H9 (cell line): ENCODE data around the gene SORCS2. TPM values are rescaled to one million over a fixed set of nuclear protein-coding genes. Genes with fewer than 3 reads are reported as not detected.

Experiments
- DNase-seq: peaks from one replicate; pipeline ENCODE4 v3.0.0-alpha.2; 2017
- H2AFZ ChIP-seq: one replicate; pipeline ENCODE4 v1.6.1; 2013; ENCODE audit warnings: mild to moderate bottlenecking, low read length, control low read depth, moderate library complexity
- H2AK5ac ChIP-seq: 2 replicates; pipeline ENCODE4 v1.6.1; 2013; ENCODE audit warnings: low read length, control low read depth, mixed read lengths; ENCODE audit not compliant: insufficient read length
- H2BK120ac ChIP-seq: one replicate; pipeline ENCODE4 v1.6.1; 2013; ENCODE audit warnings: low read depth, mild to moderate bottlenecking, low read length, control low read depth, inconsistent platforms; ENCODE audit not compliant: poor library complexity, severe bottlenecking
- H2BK12ac ChIP-seq: 2 replicates; pipeline ENCODE4 v1.6.1; 2013; ENCODE audit warnings: low read length, control low read depth, mixed read lengths, low read depth; ENCODE audit not compliant: insufficient read length
- H2BK15ac ChIP-seq: 2 replicates; pipeline ENCODE4 v1.6.1; 2013; ENCODE audit warnings: low read depth, low read length, control low read depth
- H2BK20ac ChIP-seq: one replicate; pipeline ENCODE4 v1.6.1; 2013; ENCODE audit warnings: low read depth, mild to moderate bottlenecking, low read length, control low read depth, inconsistent platforms; ENCODE audit not compliant: poor library complexity, severe bottlenecking
- H2BK5ac ChIP-seq: 2 replicates; pipeline ENCODE4 v1.6.1; 2013; ENCODE audit warnings: low read length, control low read depth, mixed read lengths; ENCODE audit not compliant: insufficient read length
- H3K14ac ChIP-seq: 2 replicates; pipeline ENCODE4 v1.6.1; 2013; ENCODE audit warnings: low read length, control low read depth; ENCODE audit not compliant: insufficient read depth
- H3K18ac ChIP-seq: 2 replicates; pipeline ENCODE4 v1.6.1; 2013; ENCODE audit warnings: low read depth, mild to moderate bottlenecking, mixed read lengths, low read length, control low read depth; ENCODE audit not compliant: insufficient read length
- H3K23ac ChIP-seq: 2 replicates; pipeline ENCODE4 v1.6.1; 2013; ENCODE audit warnings: low read length, control low read depth, mixed read lengths, low read depth; ENCODE audit not compliant: insufficient read length
- H3K23me2 ChIP-seq: 2 replicates; pipeline ENCODE4 v1.6.1; 2013; ENCODE audit warnings: low read depth, mild to moderate bottlenecking, mixed read lengths, low read length, control low read depth; ENCODE audit not compliant: insufficient read length, poor library complexity, severe bottlenecking
- H3K27ac ChIP-seq: 2 replicates; pipeline ENCODE4 v1.5.1; 2013; ENCODE audit warnings: low read length, control low read depth, mixed read lengths, low read depth; ENCODE audit not compliant: insufficient read length
- H3K27me3 ChIP-seq: 2 replicates; pipeline ENCODE4 v1.6.1; 2013; ENCODE audit warnings: low read length, control low read depth, inconsistent platforms; ENCODE audit not compliant: insufficient read depth
- H3K4ac ChIP-seq: 2 replicates; pipeline ENCODE4 v1.6.1; 2013; ENCODE audit warnings: low read depth, mild to moderate bottlenecking, control low read depth, inconsistent platforms, low read length, moderate library complexity
- H3K4me1 ChIP-seq: 2 replicates; pipeline ENCODE4 v1.6.1; 2013; ENCODE audit warnings: low read length, control low read depth, inconsistent platforms; ENCODE audit not compliant: insufficient read depth
- H3K4me2 ChIP-seq: 2 replicates; pipeline ENCODE4 v1.6.1; 2013; ENCODE audit warnings: low read length, control low read depth, mixed read lengths; ENCODE audit not compliant: insufficient read length, insufficient read depth
- H3K56ac ChIP-seq: 2 replicates; pipeline ENCODE4 v1.6.1; 2013; ENCODE audit warnings: low read depth, mild to moderate bottlenecking, mixed read lengths, low read length, control low read depth; ENCODE audit not compliant: insufficient read length
- H3K79me1 ChIP-seq: 2 replicates; pipeline ENCODE4 v1.6.1; 2013; ENCODE audit warnings: low read depth, mild to moderate bottlenecking, moderate library complexity, low read length, control low read depth, inconsistent platforms; ENCODE audit not compliant: insufficient read depth, poor library complexity, severe bottlenecking
- H3K79me2 ChIP-seq: 2 replicates; pipeline ENCODE4 v1.6.1; 2013; ENCODE audit warnings: low read length, control low read depth, inconsistent platforms; ENCODE audit not compliant: insufficient read depth
- H3K9ac ChIP-seq: 2 replicates; pipeline ENCODE4 v1.6.1; 2013; ENCODE audit warnings: low read length, control low read depth, mixed read lengths; ENCODE audit not compliant: insufficient read length; ENCODE audit errors: extremely low read depth
- H3K9me3 ChIP-seq: one replicate; pipeline ENCODE4 v1.6.1; 2013; ENCODE audit warnings: low read depth, low read length, inconsistent platforms; ENCODE audit not compliant: control insufficient read depth
- H3T11ph ChIP-seq: one replicate; pipeline ENCODE4 v1.6.1; 2013; ENCODE audit warnings: mild to moderate bottlenecking, low read length, control low read depth, inconsistent platforms
- H4K20me1 ChIP-seq: one replicate; pipeline ENCODE4 v1.6.1; 2013; ENCODE audit not compliant: control insufficient read depth, insufficient read length, insufficient read depth
- H4K5ac ChIP-seq: 2 replicates; pipeline ENCODE4 v1.6.1; 2013; ENCODE audit warnings: low read depth, mild to moderate bottlenecking, mixed read lengths, low read length, control low read depth; ENCODE audit not compliant: insufficient read length
- H4K8ac ChIP-seq: replicated peaks from 2 replicates; pipeline ENCODE4 v1.6.1; 2013; ENCODE audit warnings: low read length, control low read depth, mixed read lengths, low read depth; ENCODE audit not compliant: insufficient read length
- H4K91ac ChIP-seq: 2 replicates; pipeline ENCODE4 v1.6.1; 2013; ENCODE audit warnings: low read depth, mild to moderate bottlenecking, moderate library complexity, mixed read lengths, low read length, control low read depth; ENCODE audit not compliant: insufficient read length
- H3K27ac Mint-ChIP-seq, 3 experiments: 2 replicates in 2 of 3; 3 replicates in 1 of 3; pipeline ENCODE4 v1.8.0; 2020 to 2021; ENCODE audit warnings: mixed read lengths in 3 of 3, mild to moderate bottlenecking in 1 of 3, moderate library complexity in 1 of 3
- H3K27me3 Mint-ChIP-seq: 2 replicates; pipeline ENCODE4 v1.8.0; 2021; ENCODE audit warnings: low read depth, mild to moderate bottlenecking, moderate library complexity, mixed read lengths
- H3K36me3 Mint-ChIP-seq, 3 experiments: 2 replicates in 2 of 3; 3 replicates in 1 of 3; pipeline ENCODE4 v1.8.0; 2020 to 2021; ENCODE audit warnings: low read depth in 3 of 3, mixed read lengths in 3 of 3; ENCODE audit not compliant: insufficient read depth in 1 of 3
- H3K4me1 Mint-ChIP-seq, 2 experiments: 2 replicates each; pipeline ENCODE4 v1.8.0; 2020; ENCODE audit warnings: mixed read lengths in 2 of 2
- H3K4me3 Mint-ChIP-seq, 2 experiments: 2 replicates in 1 of 2; 3 replicates in 1 of 2; pipeline ENCODE4 v1.8.0; 2020 to 2021; ENCODE audit warnings: mild to moderate bottlenecking in 2 of 2, mixed read lengths in 2 of 2, moderate library complexity in 1 of 2
- H3K9me3 Mint-ChIP-seq, 2 experiments: 2 replicates in 1 of 2; 3 replicates in 1 of 2; pipeline ENCODE4 v1.8.0; 2020; ENCODE audit warnings: mild to moderate bottlenecking in 2 of 2, mixed read lengths in 2 of 2, moderate library complexity in 1 of 2
- WGBS: extraction: QIAGEN DNeasy Blood & Tissue Kit; methylation state at CpG from one replicate; pipeline ENCODE4 v1.1.7; 2013; ENCODE audit warnings: missing lambda C conversion rate, low lambda C conversion rate, mixed read lengths; ENCODE audit not compliant: insufficient read length; ENCODE audit errors: extremely low coverage; 5-methylcytosine and 5-hydroxymethylcytosine counted together
- total RNA-seq: library from RNA; stranded (reverse); gene quantifications from 2 replicates; pipeline ENCODE4 v1.2.1, GENCODE V29; 2021
- TF ChIP-seq, protein P1 (sequence below): fragments of 200-600 bp; sonication (generic); conservative IDR thresholded peaks from 3 replicates; pipeline ENCODE4 v1.8.0; 2021; ENCODE audit warnings: antibody characterized with exemption, mild to moderate bottlenecking

The SORCS2 gene
- total RNA-seq, 1 experiment from 2014 or later = 0.57 TPM

DNA sequence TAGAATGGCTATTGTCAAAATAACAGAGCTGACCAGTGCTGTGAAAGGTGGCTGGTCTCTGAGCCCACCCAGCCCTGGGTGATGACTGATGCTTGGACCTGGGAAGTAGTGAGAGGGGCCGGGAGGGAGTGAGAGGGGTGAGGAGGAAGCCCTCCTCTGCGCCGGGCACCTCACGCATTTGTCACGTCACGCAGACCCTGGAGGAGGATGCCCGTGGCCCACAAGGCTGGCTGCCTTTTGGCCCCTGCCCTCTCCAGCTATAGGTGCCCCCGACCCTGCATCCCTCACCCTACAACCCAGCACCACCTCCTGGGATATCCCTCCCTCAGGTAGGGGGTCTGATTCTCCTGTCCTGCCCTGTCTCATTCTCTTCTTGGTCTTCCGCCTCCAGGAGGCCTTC, 539.9 kb downstream of the SORCS2 start:
- Histone ChIP-seq H3K4me2 (no peak overlapping the region), H3K56ac (no peak overlapping the region), H3K79me1 (no peaks in the 10 kb centered on the region), H3K18ac (no peak overlapping the region), H3K9me3 (no peaks in the 10 kb centered on the region), H3K23ac (no peak overlapping the region), H2BK12ac (no peak overlapping the region), H2BK20ac (no peak overlapping the region), H3K14ac (no peak overlapping the region), H3K4ac (no peak overlapping the region), H3K9ac (no peak overlapping the region), H3K4me1 (no peaks in the 10 kb centered on the region), H2AFZ (no peak overlapping the region), H4K20me1 (no peaks in the 10 kb centered on the region), H4K91ac (no peak overlapping the region), H2BK15ac (no peak overlapping the region), H4K5ac (no peak overlapping the region), H2BK120ac (no peak overlapping the region), H4K8ac (no peak overlapping the region), H2BK5ac (no peak overlapping the region), H2AK5ac (no peak overlapping the region), H3K27ac (no peak overlapping the region), H3K27me3 (no peaks in the 10 kb centered on the region), H3K79me2 (no peaks in the 10 kb centered on the region), H3T11ph (no peak overlapping the region), H3K23me2 (no peaks in the 10 kb centered on the region)
- DNase-seq = no peak
- Mint-ChIP-seq H3K36me3 (no peaks in the 10 kb centered on the region), H3K4me3 (no peak overlapping the region), H3K27ac (no peak overlapping the region; a peak in 1 of 7 replicates), H3K27me3 (peaks cover 15% of the 10 kb centered on the region), H3K4me1 (0 out of 4 replicates have a peak, but pooled peaks cover 0 to 4% of the 10 kb centered on the region in 2 experiments), H3K9me3 (no peaks in the 10 kb centered on the region)
- WGBS = no CpG with 5 or more reads among the region's 9 CpGs
- TF ChIP-seq, protein P1, sequence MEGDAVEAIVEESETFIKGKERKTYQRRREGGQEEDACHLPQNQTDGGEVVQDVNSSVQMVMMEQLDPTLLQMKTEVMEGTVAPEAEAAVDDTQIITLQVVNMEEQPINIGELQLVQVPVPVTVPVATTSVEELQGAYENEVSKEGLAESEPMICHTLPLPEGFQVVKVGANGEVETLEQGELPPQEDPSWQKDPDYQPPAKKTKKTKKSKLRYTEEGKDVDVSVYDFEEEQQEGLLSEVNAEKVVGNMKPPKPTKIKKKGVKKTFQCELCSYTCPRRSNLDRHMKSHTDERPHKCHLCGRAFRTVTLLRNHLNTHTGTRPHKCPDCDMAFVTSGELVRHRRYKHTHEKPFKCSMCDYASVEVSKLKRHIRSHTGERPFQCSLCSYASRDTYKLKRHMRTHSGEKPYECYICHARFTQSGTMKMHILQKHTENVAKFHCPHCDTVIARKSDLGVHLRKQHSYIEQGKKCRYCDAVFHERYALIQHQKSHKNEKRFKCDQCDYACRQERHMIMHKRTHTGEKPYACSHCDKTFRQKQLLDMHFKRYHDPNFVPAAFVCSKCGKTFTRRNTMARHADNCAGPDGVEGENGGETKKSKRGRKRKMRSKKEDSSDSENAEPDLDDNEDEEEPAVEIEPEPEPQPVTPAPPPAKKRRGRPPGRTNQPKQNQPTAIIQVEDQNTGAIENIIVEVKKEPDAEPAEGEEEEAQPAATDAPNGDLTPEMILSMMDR = no peak
